HuH-7.5 (cell line): ENCODE measurements around the gene MALRD1.

Source experiments
- DNase-seq: peaks from one replicate; pipeline ENCODE4 v3.0.0; 2011; ENCODE audit warnings: low spot score

MALRD1 gene

DNA sequence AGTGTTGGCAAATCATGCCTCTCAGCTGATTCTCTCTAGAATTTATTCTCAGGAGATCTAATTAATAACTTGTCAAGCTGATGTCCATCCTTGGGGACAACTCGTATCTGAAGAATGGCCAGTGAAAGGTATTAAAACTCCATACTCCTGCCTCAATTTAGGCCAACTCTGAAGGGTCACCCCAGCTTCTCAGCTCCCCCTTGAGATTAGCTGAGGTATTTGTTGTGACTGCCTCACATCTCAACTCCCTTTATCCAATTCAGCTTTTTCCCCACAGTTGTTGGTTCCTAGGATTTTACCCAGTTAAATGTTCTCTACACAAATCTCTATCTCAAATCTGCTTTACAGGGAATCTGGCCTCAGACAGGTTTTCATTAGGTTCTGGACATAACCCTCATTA lies 182.4 kb downstream of the MALRD1 start:
- DNase-seq = no peak

DNA sequence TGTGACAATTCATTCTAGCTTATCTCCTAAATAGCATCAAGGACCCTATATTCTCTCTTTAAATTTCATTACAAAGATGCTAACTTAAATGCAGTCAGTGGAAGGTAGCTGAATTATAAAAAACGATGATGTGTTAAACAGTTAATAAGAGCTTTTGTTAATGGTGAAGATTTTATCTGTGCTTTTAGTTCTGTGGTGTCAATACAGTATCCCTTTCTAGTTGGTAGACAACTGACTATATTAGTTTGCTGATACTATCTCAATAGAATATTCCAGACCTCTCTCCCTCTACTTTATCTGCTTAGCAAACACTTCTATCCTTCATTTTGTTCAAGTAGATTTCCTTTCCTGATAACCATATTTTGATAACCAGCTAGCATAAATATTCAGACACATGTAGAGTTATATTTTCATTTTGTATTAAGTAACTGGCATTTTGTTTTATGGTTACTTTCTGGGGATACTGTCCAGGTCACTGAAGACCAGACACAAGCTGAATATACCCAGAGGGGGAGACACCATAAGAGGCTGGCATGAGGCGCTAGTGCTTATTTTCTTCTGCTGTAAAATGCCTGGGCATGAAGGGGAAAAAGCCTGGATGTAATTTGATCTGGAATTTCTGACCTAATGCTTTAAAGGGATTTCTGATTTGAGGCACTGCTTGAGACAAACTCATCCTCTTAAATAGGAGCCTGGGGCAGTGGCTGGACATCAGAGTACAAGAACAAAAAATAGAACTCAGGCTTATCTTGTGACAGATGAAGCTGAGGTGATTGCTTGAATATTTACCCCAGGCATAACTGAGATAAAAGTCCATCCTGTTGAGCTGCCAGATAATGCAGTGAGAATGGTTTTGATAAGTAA lies 197.5 kb downstream of the MALRD1 start:
- DNase-seq = no peak

DNA sequence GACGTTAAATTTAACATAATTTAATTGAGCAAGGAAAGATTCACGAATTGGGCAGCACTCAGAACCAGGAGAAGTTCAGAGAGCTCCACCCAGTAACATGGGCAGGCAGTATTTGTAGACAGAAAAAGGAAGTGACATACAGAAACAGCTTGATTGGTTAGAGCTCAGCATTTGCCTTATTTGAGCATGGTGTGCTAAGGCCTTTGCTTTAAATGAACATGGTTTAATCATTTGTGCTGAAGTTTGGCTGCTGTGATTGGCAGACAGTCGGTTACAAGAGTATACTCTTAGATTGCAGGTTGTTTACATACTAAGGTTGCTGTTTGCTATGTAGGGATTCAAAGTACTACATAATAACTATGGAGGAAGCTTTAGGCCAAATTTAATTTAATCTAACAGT lies 199.2 kb downstream of the MALRD1 start:
- no peak for DNase-seq

DNA sequence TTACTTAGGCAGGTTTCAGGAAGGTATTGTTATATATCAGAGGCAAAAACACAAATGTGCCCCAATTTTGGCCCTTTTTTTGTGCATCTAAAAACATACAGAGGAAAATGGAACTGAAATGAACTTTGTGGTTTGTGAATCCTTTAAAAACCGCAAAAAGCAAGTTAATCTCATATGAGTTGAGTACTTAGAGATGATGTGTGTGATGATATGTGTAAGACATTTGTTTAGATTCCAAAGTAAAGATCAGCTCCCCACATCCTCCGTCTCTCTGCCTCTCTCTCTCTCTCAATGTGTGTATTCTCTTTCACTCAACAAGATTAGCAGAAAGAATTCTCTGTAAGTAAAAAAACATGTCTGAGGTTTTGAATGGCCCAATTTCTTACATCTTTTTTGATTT lies 201.9 kb downstream of the MALRD1 start:
- DNase-seq = no peak

DNA sequence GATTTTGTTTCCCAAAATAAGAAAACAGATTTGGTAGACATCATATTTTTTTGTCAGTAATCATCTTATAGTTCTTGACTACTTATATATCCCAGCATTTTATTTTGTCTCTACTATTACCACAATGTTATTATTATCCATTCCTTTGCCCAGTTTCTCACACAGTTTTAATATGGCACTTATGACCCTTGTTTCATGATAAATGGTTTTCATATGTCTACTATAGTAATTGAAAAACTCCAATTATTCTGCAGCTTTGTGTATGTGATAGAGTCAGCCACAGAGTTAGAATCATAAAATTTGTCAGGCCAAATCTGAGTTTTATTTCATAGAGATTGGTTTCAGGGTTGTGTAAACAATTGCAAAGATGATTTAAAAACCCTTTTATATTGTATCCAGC lies 203.9 kb downstream of the MALRD1 start:
- DNase-seq = no peak

DNA sequence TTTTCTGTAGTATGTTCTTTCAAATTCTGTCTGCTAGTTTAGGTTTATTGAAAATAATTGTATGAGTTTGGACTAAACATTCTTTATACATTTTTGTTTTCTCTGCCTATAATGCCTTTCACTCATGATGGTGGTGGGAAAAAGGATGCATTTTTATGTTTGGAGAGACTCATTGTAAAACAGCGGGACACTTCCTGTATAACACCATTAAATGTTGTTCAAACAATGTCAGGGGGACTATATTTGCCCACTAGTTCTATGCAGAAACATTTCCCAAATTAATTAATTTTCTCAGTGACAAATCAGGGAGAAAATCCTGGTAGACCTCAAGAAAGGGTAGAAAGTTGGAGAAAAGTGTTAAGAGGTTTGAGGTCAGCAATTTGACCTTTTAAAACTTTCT lies 207.7 kb downstream of the MALRD1 start:
- DNase-seq = no peak

DNA sequence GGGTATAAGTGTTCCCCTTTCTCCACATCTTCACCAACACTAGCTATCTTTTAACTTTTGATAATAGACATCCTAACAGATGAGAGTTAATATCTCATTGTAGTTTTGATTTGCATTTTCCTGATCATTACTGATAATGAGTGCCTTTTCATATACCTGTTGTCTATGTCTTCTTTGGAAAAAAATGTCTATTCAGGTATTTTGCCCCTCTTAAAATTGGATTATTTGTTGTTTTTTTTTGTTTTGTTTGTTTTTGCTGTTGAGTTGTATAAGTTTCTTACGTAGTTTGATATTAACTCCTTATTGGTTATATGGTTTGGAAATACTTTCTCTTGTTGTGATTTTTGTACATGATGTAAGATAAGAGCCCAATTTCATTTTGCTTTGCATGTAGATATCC lies 214.7 kb downstream of the MALRD1 start:
- DNase-seq = no peak

DNA sequence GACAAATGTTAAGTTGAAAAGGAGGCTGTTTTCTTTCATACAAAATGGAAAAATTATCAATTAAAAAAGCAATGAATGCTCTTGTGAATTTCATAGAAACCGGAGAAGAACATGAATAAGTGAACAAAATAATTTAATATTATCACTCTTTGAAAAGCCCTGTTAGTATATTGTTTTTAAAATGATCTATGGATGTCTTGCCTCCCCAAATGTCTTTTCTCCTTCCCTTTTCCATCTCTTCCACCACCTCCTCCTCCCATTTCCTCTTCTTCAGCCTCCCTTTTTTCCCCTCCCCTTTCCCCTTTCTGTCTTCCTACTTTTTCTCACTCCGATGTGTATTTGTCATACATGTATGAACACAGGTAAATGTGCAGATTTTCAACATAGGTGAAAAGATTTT lies 234.7 kb downstream of the MALRD1 start:
- DNase-seq = no peak

DNA sequence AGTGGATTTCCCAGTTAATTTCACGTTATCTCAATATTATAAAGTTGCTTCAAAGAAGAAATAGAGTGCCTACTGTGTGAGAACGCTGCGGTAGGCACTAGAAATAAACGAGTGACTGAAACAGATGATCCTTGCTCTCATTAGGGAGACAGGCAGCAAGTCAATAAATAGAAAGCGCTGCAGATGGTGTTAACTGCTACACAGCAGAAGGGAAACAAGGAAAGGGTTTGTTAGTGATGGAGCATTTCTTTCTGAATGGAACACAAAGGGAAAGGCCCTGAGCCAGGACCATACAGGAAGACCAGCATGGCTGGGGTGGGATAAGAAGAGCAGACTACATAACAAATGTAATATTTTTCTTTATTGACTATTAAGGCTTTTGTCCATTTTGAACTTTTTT lies 235.2 kb downstream of the MALRD1 start:
- no peak for DNase-seq

DNA sequence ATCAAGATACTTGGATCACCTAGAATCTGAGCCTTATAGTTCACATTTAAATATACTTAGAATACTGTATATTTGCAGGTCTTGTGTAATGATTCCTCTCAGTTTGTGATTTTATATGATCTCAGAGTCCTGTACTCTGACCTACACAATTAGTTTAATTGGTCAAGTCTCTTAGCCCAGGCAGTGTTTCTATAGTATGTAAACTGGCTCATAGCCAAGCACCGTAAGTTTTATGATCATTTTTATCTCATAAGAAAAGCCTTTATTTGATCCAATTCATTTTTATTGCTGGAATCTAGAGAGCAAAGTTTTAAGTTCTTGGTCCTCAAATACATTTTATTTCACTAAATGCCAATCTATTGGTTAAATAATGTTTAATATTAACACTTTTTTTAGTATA lies 242.2 kb downstream of the MALRD1 start:
- no peak for DNase-seq

DNA sequence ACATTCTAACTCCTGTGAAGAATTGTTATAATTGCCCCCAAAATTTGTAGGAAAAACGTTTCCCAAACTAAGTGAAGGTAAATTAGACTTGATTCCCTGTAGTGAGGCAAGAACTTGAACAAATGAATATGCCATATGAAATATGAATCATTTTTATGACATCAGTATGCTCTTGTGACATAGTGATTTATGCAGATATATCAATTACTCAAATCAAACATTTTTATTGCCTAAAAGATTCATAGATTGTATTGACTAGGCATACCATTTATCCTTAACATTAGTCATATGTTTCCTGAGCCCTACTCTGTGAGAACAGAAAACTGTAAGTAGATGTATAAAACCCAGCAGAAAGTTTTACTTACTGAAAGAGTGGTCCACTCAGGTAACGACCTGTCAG lies 245.6 kb downstream of the MALRD1 start:
- no peak for DNase-seq

DNA sequence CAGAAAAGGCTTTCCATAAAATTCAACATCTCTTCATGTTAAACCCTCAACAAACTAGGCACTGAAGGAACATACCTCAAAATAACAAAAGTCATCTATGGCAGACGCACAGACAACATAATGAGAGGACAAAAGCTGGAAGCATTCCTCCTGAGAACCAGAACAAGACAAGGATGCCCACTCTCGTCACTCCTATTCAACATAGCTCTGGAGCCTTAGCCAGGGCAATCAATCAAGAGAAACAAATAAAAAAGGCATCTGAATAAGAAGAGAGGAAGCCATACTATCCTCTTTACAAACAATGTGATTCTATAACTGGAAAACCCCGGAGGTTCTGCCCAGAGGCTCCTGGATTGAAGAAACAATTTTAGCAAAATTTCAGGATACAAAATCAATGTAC lies 251.0 kb downstream of the MALRD1 start:
- no peak for DNase-seq

DNA sequence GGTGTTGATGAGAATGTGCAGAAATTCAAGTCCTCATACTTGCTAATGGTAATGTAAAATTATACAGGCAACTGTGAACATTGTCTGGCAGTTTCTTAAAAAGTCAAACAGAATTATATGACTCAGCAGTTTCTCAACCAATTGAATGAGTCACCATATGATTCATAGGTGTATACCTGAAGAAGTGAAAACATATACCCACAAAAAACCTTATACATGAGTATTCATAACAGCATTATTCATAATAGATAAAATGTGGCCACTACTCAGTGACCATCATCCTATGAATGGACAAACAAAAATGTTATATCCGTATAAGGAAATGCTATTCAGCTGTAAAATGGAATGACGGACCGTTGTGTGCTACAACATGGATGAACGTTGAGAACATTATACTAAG lies 253.5 kb downstream of the MALRD1 start:
- DNase-seq = no peak

DNA sequence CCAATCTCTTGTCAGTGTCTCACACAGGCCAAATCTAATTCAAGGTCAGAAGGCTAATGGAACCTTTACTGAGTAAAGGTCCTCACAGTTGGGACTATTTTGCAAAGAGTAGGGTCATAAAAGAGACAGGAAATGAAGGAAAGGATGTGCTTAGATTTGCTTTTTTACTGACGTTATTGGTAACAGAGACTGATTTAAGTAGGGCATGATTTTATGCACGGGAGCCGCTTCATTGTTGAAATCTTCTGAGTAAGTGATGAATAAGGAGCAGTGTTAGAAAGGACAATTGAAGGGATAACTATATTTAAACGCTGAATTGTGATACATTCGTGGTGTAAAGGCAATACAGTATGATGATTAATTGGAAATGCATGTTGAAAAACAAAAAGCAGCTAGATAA lies 261.5 kb downstream of the MALRD1 start:
- DNase-seq = no peak

DNA sequence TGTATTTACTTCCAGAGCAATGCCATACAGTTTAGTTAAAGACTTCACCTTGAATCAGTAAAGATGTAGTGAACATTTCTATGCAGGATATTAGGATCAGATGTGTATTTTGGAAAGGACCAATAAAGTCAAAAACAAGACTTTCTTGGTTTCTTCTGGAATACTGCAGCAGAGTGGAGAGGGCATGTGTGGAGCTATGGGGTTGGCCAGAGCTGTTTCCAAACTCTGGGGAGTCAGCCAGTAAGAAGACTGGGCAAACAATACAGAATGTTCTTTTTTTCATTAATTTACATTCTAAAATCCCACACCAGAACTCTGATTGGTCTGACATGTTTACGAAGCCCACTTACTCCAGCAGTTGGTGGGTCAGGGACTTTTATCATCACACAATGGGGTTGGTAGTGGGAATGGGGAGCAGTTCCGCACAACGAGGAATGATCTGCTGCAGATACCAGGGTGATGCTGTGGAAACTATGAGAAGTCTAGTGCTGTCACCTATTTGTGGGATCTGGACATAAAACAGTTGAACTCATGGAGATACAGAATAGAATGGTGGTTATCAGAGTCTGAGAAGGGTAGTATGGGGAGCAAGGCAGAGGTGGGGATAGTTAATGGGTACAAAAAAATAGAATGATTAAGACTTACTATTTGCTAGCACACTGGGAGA lies 267.7 kb downstream of the MALRD1 start:
- no peak for DNase-seq

DNA sequence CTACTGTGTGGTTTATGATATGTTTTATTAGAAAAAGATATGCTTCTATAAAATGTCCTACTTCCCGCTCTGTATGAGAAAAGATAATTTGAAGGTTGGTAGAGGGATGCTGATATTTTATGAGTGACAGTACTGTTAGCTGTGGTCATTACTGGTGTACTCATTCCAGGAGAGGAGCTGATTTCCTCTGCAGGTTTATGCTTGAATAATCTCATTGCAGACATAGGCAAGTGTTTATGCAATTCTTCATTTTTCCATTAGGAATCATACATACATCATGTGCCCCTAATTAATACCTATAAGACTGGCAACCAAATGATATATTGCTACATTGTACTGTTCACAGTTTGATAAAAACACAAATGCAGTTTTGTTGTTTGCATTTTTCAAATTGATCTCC lies 269.4 kb downstream of the MALRD1 start:
- DNase-seq = no peak

DNA sequence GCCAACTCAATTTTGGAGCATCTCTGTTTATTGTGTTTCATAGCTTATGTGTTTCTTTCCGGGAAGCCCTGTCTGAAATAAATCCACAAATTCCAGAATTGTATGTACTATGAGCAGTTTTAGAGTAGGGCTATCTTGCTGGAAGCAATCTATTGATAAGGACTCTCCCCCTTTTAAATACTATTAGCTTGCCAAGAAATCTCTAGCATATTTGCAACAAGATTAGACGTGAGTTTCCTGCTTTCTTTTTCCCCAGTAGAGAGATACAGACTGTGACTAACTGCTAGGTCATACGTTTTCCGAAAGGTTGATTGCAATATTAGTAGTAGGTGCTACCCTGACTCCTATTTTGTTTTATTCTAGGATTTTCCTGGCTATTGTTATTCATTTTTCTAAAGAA lies 277.0 kb downstream of the MALRD1 start:
- DNase-seq = no peak

DNA sequence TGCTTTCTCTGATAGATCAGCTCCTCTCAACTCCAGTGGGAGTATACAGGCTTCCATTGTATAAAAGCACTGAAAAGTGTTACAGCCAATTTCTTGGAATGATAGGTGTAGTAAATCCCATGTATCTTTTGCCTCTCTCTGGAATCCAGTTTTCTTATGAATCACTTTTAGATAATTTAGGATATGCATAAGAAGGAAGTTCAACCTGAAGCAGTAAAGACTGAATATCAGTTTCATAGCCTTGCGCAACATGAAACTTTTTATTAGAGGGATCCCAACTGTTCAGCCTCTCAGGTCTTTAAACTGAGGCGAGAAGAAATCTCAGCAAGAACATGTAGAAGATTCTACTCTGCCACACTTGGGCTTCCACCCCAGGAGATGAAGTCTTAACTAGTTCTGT lies 280.0 kb downstream of the MALRD1 start:
- no peak for DNase-seq

DNA sequence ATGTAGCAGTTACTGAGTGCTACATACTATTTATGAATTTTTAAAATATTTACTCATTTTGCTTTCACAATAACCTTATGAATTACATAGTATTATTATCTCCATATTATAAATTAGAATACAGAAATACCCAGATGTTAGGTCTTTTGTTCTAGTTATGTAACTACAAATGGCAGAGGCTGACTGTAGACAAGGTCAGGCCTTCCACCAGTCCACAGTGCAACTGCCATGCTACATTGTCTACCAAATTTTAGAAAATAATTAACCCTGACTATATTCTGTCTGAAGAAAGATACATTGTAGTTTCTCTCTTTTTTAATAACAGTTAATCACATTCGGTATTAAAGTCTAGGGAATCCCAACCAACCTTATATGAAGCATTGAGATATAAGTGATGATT lies 280.9 kb downstream of the MALRD1 start:
- no peak for DNase-seq

DNA sequence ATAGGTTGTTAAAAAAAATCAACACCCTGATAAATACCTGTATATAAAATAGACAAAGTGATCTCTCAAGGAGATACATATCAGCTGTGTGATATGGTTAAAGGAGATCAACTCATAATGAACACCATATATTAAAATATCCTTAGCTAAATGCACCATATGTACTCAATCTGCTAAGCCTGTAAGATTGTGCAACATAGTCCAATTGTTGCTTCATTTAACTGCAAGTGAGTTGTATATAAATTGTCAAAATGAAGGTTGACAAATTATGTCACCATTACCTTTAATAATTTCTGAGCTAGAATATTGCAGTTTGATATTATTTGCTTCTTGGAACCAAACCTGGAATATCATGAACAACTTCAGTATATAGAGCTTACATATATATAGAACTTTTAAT lies 283.7 kb downstream of the MALRD1 start:
- DNase-seq = no peak

DNA sequence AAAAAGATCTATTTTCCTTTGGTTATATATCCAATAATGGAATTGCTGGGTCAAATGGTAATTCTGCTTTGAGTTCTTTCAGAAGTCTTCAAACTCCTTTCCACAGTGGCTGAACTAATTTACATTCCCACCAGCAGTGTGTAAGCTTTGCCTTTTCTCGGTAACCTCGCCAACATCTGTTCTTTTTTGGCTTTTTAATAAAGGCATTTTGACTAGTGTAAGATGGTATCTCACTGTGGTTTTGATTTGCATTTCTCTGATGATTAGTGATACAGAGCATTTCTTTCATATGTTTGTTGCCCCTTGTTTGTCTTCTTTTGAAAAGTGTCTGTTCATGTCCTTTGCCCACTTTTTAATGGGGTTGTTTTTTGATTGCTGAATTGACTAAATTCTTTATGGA lies 285.0 kb downstream of the MALRD1 start:
- no peak for DNase-seq

DNA sequence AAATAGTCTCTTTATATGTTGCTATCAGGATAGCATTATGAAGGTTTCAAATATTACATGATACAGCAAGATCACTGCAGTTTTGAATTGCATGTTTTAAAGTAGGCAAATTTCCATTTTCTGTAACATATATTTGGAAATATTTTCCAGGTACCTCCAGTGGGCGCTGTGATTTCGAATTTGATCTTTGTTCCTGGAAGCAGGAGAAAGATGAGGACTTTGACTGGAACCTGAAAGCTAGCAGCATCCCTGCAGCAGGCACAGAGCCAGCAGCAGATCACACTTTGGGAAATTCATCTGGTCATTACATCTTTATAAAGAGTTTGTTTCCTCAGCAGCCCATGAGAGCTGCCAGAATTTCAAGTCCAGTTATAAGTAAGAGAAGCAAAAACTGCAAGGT lies 299.0 kb downstream of the MALRD1 start:
- no peak for DNase-seq

DNA sequence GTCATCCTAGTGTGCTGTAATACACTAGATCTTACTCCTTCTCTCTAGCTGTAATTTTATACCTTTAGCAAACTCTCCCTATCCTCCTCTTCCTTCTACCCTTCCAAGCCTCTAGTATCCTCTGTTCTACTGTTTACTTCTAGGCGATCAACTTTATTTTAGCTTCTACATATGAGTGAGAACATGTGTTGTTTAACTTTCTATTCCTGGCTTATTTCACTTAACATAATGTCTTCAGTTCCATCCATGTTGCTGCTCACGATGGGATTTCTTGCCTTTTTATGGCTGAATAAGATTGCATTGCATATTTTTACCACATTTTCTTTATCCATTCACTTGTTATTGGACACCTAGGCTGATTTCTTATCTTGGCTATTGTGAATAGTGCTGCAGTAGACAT lies 318.6 kb downstream of the MALRD1 start:
- DNase-seq = no peak

DNA sequence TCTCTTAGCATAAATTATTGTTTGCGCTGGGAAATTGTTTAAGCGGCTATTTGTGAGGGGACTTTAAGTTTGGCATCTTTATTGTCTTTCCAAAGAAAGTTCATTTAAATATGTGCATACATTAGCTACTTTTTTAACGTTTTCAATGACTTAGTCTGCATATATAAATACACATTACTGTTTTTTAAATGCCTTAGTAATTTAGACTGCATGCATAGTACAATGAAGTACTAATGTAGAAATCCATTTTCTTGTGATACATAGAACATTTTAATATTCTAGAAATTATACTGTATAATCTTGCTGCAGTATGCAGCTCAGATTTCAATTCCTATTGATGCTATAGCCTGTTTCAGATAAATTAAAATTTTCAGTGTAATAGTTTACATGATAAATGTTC lies 325.4 kb downstream of the MALRD1 start:
- DNase-seq = no peak
